K562 (cell line): ENCODE results near the gene ARMC8. TPM values are rescaled to one million over a fixed set of nuclear protein-coding genes. Genes with fewer than 3 reads are reported as not detected.

Source experiments
- CHD4 ChIP-seq: fragments of 200-600 bp; sonication (generic); IDR thresholded peaks from 3 replicates; pipeline ENCODE4 v1.6.1; 2012; ENCODE audit warnings: low read depth, mild to moderate bottlenecking, mixed read lengths, low read length, inconsistent platforms; ENCODE audit not compliant: insufficient read depth, insufficient replicate concordance, poor library complexity, severe bottlenecking
- ELF1 ChIP-seq: fragments of 200-800 bp; sonication (Bioruptor generic); IDR thresholded peaks from 2 replicates; pipeline ENCODE4 v1.6.1; 2016; ENCODE audit warnings: missing genetic modification characterization, missing compliant biosample characterization
- MYNN ChIP-seq, 2 experiments: sonication (generic); formaldehyde crosslinking in 1 of 2; IDR thresholded peaks; 2 replicates each; pipeline versions ENCODE4 v1.5.0 to v1.6.1; 2016 to 2020; ENCODE audit warnings: antibody characterized with exemption in 1 of 2, missing genetic modification reagents in 1 of 2
- OTX1 ChIP-seq: fragments of 450-650 bp; formaldehyde crosslinking; IDR thresholded peaks from 2 replicates; pipeline ENCODE4 v1.4.0; 2022; ENCODE audit warnings: mild to moderate bottlenecking
- POLR2AphosphoS2 ChIP-seq: IDR thresholded peaks from 2 replicates; pipeline ENCODE4 v1.6.1; 2012; ENCODE audit warnings: low read length, improper control_type of control experiment
- ZNF224 ChIP-seq: sonication (generic); formaldehyde crosslinking; IDR thresholded peaks from 2 replicates; pipeline ENCODE4 v1.8.0; 2022; ENCODE audit warnings: mild to moderate bottlenecking, missing genetic modification reagents
- ZNF316 ChIP-seq: fragments of 450-650 bp; IDR thresholded peaks from 2 replicates; pipeline ENCODE4 v1.6.1; 2016
- polyA plus RNA-seq, 8 experiments: library from polyadenylated mRNA; depleted of rRNA in 4 of 8; stranded (reverse) in 5 of 8; unstranded in 3 of 8; fragments of >200 nt; fragmentation: Nextera tagmentation in 2 of 8; fragmentation: Illumina TruSeq in 1 of 8; extraction: Ambion mirVana in 2 of 8; extraction: Trizol in 1 of 8; gene quantifications; 2 replicates each; pipeline versions ENCODE4 v1.2.1 to v1.2.3, GENCODE V29; 2011 to 2014; ENCODE audit warnings: inconsistent platforms in 1 of 8, missing spikeins in 1 of 8
- total RNA-seq, 7 experiments: library from RNA; depleted of rRNA in 6 of 7; stranded (reverse); fragments of >200 nt in 6 of 7; fragmentation: Illumina TruSeq in 2 of 7; extraction: Trizol in 2 of 7; gene quantifications; 2 replicates each; pipeline versions ENCODE4 v1.2.1 to v1.2.3, GENCODE V29; 2011 to 2021; ENCODE audit warnings: low replicate concordance in 1 of 7
- TF ChIP-seq, protein P1 (sequence below): sonication (generic); formaldehyde crosslinking; IDR thresholded peaks from 2 replicates; pipeline ENCODE4 v1.8.1; 2023; ENCODE audit warnings: mild to moderate bottlenecking, missing genetic modification reagents
- TF ChIP-seq, protein P2 (sequence below): sonication (generic); formaldehyde crosslinking; IDR thresholded peaks from 2 replicates; pipeline ENCODE4 v1.4.0; 2020; ENCODE audit warnings: mild to moderate bottlenecking, missing genetic modification reagents
- TF ChIP-seq, protein P3 (sequence below): fragments of 250-450 bp; sonication (Bioruptor Pico); IDR thresholded peaks from 2 replicates; pipeline ENCODE4 v1.4.0; 2020; ENCODE audit warnings: borderline replicate concordance
- TF ChIP-seq, protein P4 (sequence below): fragments of 200-800 bp; sonication (Bioruptor generic); IDR thresholded peaks from 2 replicates; pipeline ENCODE4 v1.6.1; 2016; ENCODE audit warnings: missing genetic modification characterization, missing compliant biosample characterization
- TF ChIP-seq, protein P5 (sequence below), 2 experiments: fragments of 450-650 bp; IDR thresholded peaks; 2 replicates each; pipeline ENCODE4 v1.6.1; 2016
- TF ChIP-seq, protein P6 (sequence below): fragments of 250-450 bp; sonication (Bioruptor Pico); IDR thresholded peaks from 2 replicates; pipeline ENCODE4 v1.5.0; 2021

ARMC8 gene
- total and polyA plus RNA-seq, 9 of the 15 experiments (the other 6 are each of a cell fraction or from before 2014, with no cell fraction given): 22.4 to 76.1 (median 37.3) TPM

DNA sequence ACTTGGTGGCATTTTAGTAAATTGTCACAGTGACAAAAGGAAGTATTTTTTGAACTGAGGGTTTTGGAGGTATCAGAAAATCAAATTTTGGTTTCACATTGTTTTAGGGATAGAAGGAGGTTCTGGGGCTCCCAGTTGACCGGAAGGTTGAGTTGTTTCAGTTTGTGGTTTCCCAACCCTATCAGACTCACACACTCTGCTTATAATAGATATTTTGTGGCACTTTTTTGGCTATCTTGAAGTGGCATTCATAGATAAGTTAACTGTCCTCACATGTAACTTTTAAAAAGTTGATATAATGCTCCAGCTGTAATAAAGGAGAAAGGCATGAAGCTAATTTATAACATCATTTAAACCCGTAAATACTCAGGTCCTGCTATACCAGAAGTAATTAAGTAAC, 12.8 kb downstream of the ARMC8 start (continued):
- TF ChIP-seq OTX1 (CRISPR knock-in tag): no peak
- no peak for TF ChIP-seq ZNF316
- TF ChIP-seq, protein P1, sequence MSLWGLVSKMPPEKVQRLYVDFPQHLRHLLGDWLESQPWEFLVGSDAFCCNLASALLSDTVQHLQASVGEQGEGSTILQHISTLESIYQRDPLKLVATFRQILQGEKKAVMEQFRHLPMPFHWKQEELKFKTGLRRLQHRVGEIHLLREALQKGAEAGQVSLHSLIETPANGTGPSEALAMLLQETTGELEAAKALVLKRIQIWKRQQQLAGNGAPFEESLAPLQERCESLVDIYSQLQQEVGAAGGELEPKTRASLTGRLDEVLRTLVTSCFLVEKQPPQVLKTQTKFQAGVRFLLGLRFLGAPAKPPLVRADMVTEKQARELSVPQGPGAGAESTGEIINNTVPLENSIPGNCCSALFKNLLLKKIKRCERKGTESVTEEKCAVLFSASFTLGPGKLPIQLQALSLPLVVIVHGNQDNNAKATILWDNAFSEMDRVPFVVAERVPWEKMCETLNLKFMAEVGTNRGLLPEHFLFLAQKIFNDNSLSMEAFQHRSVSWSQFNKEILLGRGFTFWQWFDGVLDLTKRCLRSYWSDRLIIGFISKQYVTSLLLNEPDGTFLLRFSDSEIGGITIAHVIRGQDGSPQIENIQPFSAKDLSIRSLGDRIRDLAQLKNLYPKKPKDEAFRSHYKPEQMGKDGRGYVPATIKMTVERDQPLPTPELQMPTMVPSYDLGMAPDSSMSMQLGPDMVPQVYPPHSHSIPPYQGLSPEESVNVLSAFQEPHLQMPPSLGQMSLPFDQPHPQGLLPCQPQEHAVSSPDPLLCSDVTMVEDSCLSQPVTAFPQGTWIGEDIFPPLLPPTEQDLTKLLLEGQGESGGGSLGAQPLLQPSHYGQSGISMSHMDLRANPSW (CRISPR knock-in tag): no peak
- TF ChIP-seq, protein P2, sequence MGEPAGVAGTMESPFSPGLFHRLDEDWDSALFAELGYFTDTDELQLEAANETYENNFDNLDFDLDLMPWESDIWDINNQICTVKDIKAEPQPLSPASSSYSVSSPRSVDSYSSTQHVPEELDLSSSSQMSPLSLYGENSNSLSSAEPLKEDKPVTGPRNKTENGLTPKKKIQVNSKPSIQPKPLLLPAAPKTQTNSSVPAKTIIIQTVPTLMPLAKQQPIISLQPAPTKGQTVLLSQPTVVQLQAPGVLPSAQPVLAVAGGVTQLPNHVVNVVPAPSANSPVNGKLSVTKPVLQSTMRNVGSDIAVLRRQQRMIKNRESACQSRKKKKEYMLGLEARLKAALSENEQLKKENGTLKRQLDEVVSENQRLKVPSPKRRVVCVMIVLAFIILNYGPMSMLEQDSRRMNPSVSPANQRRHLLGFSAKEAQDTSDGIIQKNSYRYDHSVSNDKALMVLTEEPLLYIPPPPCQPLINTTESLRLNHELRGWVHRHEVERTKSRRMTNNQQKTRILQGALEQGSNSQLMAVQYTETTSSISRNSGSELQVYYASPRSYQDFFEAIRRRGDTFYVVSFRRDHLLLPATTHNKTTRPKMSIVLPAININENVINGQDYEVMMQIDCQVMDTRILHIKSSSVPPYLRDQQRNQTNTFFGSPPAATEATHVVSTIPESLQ (CRISPR knock-in tag): no peak
- TF ChIP-seq, protein P3, sequence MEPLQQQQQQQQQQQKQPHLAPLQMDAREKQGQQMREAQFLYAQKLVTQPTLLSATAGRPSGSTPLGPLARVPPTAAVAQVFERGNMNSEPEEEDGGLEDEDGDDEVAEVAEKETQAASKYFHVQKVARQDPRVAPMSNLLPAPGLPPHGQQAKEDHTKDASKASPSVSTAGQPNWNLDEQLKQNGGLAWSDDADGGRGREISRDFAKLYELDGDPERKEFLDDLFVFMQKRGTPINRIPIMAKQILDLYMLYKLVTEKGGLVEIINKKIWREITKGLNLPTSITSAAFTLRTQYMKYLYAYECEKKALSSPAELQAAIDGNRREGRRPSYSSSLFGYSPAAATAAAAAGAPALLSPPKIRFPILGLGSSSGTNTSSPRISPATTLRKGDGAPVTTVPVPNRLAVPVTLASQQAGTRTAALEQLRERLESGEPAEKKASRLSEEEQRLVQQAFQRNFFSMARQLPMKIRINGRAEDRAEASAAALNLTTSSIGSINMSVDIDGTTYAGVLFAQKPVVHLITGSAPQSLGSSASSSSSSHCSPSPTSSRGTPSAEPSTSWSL (CRISPR knock-in tag): no peak
- no peak for TF ChIP-seq ELF1
- no peak for TF ChIP-seq ZNF224 (CRISPR knock-in tag)
- no peak for TF ChIP-seq POLR2AphosphoS2
- TF ChIP-seq, protein P4, sequence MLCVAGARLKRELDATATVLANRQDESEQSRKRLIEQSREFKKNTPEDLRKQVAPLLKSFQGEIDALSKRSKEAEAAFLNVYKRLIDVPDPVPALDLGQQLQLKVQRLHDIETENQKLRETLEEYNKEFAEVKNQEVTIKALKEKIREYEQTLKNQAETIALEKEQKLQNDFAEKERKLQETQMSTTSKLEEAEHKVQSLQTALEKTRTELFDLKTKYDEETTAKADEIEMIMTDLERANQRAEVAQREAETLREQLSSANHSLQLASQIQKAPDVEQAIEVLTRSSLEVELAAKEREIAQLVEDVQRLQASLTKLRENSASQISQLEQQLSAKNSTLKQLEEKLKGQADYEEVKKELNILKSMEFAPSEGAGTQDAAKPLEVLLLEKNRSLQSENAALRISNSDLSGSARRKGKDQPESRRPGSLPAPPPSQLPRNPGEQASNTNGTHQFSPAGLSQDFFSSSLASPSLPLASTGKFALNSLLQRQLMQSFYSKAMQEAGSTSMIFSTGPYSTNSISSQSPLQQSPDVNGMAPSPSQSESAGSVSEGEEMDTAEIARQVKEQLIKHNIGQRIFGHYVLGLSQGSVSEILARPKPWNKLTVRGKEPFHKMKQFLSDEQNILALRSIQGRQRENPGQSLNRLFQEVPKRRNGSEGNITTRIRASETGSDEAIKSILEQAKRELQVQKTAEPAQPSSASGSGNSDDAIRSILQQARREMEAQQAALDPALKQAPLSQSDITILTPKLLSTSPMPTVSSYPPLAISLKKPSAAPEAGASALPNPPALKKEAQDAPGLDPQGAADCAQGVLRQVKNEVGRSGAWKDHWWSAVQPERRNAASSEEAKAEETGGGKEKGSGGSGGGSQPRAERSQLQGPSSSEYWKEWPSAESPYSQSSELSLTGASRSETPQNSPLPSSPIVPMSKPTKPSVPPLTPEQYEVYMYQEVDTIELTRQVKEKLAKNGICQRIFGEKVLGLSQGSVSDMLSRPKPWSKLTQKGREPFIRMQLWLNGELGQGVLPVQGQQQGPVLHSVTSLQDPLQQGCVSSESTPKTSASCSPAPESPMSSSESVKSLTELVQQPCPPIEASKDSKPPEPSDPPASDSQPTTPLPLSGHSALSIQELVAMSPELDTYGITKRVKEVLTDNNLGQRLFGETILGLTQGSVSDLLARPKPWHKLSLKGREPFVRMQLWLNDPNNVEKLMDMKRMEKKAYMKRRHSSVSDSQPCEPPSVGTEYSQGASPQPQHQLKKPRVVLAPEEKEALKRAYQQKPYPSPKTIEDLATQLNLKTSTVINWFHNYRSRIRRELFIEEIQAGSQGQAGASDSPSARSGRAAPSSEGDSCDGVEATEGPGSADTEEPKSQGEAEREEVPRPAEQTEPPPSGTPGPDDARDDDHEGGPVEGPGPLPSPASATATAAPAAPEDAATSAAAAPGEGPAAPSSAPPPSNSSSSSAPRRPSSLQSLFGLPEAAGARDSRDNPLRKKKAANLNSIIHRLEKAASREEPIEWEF (CRISPR knock-in tag): no peak
- TF ChIP-seq, protein P5, sequence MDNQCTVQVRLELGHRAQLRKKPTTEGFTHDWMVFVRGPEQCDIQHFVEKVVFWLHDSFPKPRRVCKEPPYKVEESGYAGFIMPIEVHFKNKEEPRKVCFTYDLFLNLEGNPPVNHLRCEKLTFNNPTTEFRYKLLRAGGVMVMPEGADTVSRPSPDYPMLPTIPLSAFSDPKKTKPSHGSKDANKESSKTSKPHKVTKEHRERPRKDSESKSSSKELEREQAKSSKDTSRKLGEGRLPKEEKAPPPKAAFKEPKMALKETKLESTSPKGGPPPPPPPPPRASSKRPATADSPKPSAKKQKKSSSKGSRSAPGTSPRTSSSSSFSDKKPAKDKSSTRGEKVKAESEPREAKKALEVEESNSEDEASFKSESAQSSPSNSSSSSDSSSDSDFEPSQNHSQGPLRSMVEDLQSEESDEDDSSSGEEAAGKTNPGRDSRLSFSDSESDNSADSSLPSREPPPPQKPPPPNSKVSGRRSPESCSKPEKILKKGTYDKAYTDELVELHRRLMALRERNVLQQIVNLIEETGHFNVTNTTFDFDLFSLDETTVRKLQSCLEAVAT (IDR thresholded peaks at IDR 0.05): peak in 1 of 2 experiments; percentile 91; a peak in 2 of 4 replicates
- no peak for TF ChIP-seq MYNN (IDR thresholded peaks at IDR 0.05)
- no peak for TF ChIP-seq MYNN (CRISPR knock-in tag; IDR thresholded peaks at IDR 0.05)
- TF ChIP-seq, protein P6, sequence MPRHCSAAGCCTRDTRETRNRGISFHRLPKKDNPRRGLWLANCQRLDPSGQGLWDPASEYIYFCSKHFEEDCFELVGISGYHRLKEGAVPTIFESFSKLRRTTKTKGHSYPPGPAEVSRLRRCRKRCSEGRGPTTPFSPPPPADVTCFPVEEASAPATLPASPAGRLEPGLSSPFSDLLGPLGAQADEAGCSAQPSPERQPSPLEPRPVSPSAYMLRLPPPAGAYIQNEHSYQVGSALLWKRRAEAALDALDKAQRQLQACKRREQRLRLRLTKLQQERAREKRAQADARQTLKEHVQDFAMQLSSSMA: no peak
- no peak for TF ChIP-seq CHD4
